Measurements from ENCODE around the gene WNK2.
"Not testable (repeated sequence)": the region's sequence is repeated elsewhere in the genome, so short reads cannot be mapped to it uniquely, and the experiment has no call there.

WNK2 gene

DNA sequence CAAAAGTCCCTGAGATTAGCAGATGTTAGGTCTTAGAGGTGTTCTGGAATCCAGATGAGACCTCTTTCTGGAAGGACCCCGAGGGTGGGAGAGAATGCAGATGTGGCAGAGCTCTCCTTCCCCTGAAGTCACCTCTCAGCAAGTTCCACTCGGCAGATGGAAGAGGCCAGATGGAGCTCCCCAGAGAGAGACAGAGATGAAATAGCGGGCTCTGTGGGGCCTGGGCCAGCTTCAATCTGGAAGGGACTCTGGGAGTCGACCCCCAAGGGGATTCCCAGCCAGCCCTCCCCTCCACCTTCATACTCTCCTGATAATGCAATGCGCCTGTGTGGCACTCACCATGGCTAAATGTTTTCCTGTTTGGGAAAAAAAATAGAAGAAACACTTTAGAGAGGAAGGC is 60.2 kb downstream of the WNK2 start:
- DNase-seq, result no peak

DNA sequence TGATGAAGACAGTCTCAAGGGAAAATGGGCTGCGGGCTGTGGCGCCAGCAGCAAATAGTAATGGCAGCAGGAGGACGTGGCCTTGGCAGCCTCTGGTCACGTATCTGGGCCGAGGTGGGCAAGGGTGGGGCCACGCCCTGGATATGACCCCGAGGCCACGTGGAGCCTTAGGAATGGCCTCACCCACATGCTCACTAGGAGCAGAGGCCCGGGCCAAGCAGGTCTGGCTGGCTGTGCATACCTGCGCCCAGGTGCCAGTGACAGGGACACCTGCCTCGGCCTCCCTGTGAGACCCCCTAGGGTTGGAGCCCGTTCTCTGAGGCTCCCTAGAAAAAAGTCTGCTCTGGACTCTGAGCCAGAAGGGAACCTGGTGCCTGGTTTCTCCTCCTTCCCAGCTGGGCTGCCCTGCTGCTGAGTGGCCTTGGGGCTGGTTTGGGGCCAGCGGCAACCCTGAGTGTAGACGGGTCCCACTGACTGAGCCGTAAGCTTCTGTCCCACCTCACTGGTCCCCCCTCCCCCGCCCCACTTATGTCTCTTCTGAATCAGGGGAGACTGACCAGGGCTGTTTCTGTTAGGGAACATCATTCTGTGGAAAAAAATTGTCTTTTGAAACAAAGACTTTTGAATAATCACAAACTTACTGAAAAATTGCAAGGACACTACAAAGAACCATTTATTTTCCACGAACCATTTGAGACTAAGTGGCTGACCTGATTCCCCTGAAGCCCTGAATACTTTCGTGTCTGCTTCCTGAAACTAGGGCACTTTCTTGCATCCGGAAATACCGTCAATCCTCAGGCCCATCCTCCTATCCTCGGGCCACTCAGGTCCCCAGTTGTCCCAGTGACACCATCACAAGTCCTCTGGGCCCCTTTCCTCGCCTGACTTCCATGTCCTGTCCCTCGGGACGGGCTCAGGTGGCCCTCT is 60.8 kb downstream of the WNK2 start:
- no peak for DNase-seq

GRCh38 chr9:93245437-93245970 is 61.6 kb downstream of the WNK2 start:
- DNase-seq, result no peak

GRCh38 chr9:93246111-93246510 is 62.2 kb downstream of the WNK2 start:
- DNase-seq, result no peak

DNA sequence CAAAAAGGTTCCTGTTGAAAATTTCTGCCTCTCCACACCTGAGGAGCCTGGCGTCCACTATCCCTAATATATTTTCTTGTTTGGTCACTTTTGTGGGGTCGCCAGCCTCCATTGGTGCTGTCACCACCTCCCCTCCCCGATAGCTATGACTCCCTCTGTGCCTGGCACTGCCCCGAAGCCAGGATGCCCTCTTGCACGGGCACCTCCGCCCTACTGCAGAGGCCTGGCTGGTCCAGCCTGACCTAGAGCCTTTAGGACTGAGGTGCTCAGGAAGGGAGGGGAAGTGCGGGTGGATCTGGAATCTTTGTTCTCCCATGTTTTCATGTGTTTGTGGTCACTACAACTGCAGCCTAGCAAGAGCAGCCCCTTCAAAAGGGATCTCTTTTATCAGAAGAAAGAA is 62.6 kb downstream of the WNK2 start:
- no peak for DNase-seq

- no peak for DNase-seq
Observed at GRCh38 chr9:93247099-93247865, 63.3 kb downstream of the WNK2 start.

- DNase-seq, result no peak
Observed at GRCh38 chr9:93247892-93248291, 64.0 kb downstream of the WNK2 start.

GRCh38 chr9:93248386-93249040 is 64.6 kb downstream of the WNK2 start:
- DNase-seq, result no peak

GRCh38 chr9:93250185-93250584 is 66.2 kb downstream of the WNK2 start:
- no peak for DNase-seq

DNA sequence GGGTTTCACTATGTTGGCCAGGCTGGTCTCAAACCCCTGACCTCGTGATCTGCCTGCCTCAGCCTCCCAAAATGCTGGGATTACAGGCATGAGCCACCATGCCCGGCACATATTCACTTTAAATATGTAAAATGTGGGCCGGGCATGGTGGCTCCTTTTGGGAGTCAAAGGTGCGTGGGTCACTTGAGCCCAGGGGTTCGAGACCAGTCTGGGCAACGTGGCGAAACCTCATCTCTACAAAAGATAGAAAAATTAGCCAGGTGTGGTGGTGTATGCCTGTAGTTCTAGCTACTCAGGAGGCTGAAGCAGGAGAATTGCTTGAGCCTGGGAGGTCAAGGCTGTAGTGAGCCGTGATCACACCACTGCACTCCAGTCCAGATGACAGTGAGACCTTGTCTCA is 67.4 kb downstream of the WNK2 start:
- DNase-seq, result not testable (repeated sequence)

DNA sequence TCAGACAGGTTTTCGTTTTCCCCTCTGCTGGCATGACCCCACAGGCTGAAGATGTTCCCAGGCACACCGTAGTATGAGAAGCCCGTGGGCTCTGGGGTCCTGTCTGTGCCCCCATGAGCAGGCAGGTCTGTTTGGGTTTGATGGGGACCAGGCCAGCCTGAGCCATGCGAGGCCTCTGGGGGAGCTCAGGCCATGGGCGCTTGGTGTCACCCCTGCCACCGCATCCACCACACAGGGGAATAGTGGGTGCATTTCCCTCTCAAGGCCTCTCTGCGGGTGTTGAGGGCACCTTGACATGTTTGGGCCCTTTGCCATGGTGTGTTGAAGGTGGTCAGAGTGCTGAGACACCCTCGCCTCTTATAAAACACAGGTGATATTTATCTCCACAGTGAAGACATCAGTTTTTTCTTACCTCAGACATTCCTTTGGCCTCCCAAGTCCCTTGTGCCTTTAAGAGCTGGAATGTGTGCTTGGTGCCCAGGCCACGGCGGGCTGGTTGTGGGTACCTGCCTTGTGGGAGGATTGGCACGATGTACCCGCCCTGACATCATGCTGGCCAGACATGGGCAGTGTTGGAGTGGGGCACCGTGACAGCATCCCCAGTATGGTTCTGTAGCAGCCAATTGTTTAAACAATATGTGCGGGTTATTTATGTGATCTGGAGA is 68.3 kb downstream of the WNK2 start:
- DNase-seq, result no peak

DNA sequence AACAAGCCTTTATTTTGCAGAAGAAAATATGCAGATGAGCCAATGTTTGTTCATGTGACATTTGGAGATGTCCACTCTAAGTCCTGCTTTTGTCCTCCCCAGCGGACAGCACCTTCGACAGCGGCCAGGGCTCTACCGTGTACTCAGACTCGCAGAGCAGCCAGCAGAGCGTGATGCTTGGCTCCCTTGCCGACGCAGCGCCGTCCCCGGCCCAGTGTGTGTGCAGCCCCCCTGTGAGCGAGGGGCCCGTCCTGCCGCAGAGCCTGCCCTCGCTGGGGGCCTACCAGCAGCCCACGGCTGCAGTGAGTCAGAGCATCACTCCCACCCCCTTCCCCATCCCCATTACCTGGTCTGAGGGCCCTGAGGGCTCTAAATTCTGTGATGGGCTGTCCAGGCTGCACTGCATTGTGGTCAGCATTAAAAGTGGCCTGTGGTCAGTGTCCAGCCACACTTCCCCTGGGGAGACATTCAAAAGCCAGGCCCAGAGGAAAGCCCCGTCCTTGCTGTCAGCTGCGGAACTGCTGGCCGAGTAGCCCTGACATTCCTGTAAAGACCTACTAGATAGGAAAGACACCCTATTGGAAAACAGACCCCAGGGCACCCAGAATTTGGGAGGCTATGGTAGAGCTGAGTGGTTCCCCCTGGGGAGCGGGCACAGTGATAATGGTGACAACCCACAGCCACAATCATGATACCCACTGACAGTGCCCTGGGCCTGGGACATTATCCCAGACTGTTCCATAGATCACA is 69.0 kb downstream of the WNK2 start:
- DNase-seq, result no peak

GRCh38 chr9:93253633-93254032 is 69.7 kb downstream of the WNK2 start:
- DNase-seq, result no peak

DNA sequence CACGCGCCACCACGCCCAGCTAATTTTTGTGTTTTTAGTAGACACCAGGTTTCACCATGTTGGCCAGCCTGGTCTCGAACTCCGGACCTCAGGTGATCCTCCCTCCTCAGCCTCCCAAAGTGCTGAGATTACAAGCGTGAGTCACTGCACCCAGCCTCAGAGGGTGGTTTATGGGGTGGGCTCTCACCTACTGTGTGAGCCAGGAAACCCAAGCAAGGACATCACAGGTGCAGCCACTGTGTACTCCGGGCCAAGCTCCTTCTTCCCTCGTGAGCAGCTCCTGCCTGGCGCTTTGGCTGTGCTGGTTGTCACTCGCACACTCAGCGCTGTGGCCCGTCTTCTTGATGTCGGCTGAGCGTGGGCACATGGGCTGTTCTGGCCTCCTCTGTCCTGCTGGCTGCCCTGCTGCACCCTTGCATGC is 70.1 kb downstream of the WNK2 start:
- no peak for DNase-seq

- no peak for DNase-seq
Observed at GRCh38 chr9:93254806-93255493, 71.0 kb downstream of the WNK2 start.

DNA sequence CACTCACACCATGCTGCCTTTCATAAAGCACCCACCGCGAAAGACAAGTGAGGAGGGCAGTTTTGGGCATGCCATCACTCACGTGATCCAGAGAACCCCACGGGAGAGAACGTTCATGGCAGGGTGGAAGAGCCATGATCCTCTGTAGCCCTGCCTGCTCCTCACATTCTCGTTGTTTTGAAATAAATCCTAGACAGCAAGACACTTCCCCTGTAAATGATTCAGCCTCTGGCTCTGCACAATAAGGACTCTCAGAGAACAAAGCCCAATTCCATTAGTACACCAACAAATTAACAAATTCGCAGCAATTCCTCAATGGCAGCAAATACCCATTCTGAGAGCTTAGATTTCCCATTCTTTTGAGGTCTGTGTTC is 71.5 kb downstream of the WNK2 start:
- DNase-seq, result no peak

- no peak for DNase-seq
Observed at GRCh38 chr9:93255994-93256877, 72.3 kb downstream of the WNK2 start.

DNA sequence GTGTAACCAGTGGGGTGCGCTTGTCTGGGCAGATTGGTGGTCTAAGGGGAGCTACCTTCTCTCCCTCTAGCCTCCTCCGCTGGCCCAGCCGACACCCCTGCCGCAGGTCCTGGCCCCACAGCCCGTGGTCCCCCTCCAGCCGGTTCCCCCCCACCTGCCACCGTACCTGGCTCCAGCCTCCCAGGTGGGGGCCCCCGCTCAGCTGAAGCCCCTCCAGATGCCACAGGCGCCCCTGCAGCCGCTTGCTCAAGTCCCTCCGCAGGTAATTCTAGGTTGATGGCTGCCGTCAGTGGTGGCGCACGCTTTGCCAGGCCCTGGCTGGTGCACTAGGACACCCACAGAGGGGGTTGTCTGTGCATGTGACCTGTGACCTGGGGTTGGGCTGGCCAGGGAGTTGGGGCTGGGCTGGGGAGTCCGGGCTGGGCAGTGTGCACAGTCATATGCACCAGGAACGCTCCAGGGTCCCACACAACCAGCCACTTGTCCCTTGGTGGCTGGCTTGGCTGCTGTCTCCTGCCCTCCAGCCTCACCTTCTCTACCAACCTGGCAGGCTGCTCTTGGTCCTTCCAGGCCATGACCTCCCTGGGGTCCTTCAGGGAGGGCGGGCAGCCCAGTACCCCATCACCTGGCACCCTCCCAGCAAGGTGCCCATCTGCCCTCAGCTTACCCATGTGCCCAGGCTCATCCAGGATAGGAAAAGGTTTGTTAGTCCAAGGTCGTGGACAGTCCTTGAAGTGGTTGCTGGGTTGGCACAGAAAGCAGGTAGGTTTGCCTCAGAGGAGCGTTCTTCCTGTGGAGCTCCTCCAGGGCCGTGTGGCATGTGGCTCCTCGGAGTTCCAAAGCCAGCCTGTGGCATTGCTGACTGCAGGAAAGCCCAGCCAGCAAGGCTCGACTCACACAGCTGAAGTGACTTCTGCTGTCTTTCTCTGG is 73.2 kb downstream of the WNK2 start:
- DNase-seq, result no peak

DNA sequence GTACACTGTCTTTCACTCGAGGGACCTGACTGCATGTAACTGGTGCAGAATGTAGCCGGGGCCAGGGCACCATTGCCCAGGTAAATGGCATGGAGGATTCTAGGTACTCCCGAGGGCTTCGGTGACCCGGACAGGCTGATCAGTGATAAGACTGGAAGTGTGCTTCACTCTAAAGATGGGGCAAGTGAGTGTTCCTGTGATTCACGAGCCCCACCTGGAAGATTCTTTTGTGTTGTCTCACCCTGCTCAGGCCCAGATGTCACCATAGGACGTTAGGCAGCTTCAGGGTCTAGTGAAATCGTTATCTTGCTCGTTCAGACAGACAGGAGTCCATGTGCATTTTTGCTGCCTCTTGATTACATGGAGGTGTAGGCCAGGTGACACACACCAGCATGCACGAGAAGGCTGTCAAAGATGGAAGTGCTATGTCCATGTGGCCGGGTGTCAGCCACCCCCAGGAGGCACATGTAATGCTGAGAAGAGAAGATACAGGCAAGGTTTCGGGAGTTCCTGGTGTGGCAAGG is 73.9 kb downstream of the WNK2 start:
- no peak for DNase-seq
